CD14-positive monocyte (primary cell): ENCODE data around the gene SLC22A23. TPM values are rescaled to one million over a fixed set of nuclear protein-coding genes. Genes with fewer than 3 reads are reported as not detected.

ENCODE experiments used
- DNase-seq, 3 donors: peaks; one replicate each; pipeline ENCODE4 v3.0.0-alpha.2; 2011 to 2022
- H2AFZ ChIP-seq: 2 replicates; pipeline ENCODE4 v1.6.0; 2012; ENCODE audit warnings: mild to moderate bottlenecking, low read depth, low read length, inconsistent platforms; ENCODE audit not compliant: insufficient read depth, poor library complexity, severe bottlenecking
- H3K27ac ChIP-seq, 2 donors: 1 replicate in 1 of 2; 2 replicates in 1 of 2; pipeline ENCODE4 v1.5.1; 2012 to 2013; ENCODE audit warnings: low read length in 2 of 2, control low read depth in 1 of 2, inconsistent platforms in 1 of 2, low read depth in 1 of 2, mild to moderate bottlenecking in 1 of 2
- H3K27me3 ChIP-seq, 2 donors: one replicate each; pipeline versions ENCODE4 v1.6.0 to v1.6.1; 2011 to 2013; ENCODE audit warnings: low read length in 2 of 2; ENCODE audit not compliant: control insufficient read depth in 2 of 2, insufficient read depth in 2 of 2
- H3K36me3 ChIP-seq, 2 donors: replicated peaks in 1 of 2; 1 replicate in 1 of 2; 2 replicates in 1 of 2; pipeline versions ENCODE4 v1.5.1 to v1.6.1; 2012 to 2013; ENCODE audit warnings: low read length in 2 of 2, control low read depth in 1 of 2, inconsistent platforms in 1 of 2, mild to moderate bottlenecking in 1 of 2; ENCODE audit not compliant: insufficient read depth in 2 of 2, control insufficient read depth in 1 of 2
- H3K4me1 ChIP-seq, 2 donors: 1 replicate in 1 of 2; 2 replicates in 1 of 2; pipeline versions ENCODE4 v1.5.1 to v1.6.1; 2012 to 2013; ENCODE audit warnings: low read length in 2 of 2, control low read depth in 1 of 2, inconsistent platforms in 1 of 2, mild to moderate bottlenecking in 1 of 2, moderate library complexity in 1 of 2; ENCODE audit not compliant: insufficient read depth in 2 of 2, control insufficient read depth in 1 of 2
- H3K4me2 ChIP-seq: replicated peaks from 2 replicates; pipeline ENCODE3; 2012; ENCODE audit warnings: low read length, moderate library complexity, mild to moderate bottlenecking; ENCODE audit not compliant: poor library complexity, severe bottlenecking; ENCODE audit errors: extremely low read depth
- H3K4me3 ChIP-seq, 3 experiments: fragments of 200-600 bp in 1 of 3; sonication (generic) in 1 of 3; replicated peaks in 1 of 3; 1 replicate in 2 of 3; 2 replicates in 1 of 3; pipeline ENCODE4 v1.5.1; 2011 to 2013; ENCODE audit warnings: low read length in 3 of 3, mild to moderate bottlenecking in 3 of 3, control low read depth in 2 of 3, low read depth in 2 of 3, inconsistent platforms in 1 of 3, moderate library complexity in 1 of 3
- H3K79me2 ChIP-seq: 2 replicates; pipeline ENCODE4 v1.6.0; 2012; ENCODE audit warnings: mild to moderate bottlenecking, control low read depth, inconsistent platforms, low read length, moderate library complexity; ENCODE audit not compliant: insufficient read depth
- H3K9ac ChIP-seq: 2 replicates; pipeline ENCODE4 v1.6.0; 2017; ENCODE audit warnings: low read length, mild to moderate bottlenecking; ENCODE audit not compliant: insufficient read depth, poor library complexity, severe bottlenecking
- H3K9me3 ChIP-seq, 2 donors: replicated peaks in 1 of 2; 1 replicate in 1 of 2; 2 replicates in 1 of 2; pipeline versions ENCODE4 v1.5.1 to v1.6.1; 2012 to 2013; ENCODE audit warnings: low read length in 2 of 2, control low read depth in 1 of 2; ENCODE audit not compliant: control insufficient read depth in 1 of 2, insufficient read depth in 1 of 2
- H4K20me1 ChIP-seq: 2 replicates; pipeline ENCODE4 v1.6.0; 2012; ENCODE audit warnings: mild to moderate bottlenecking, low read length, control low read depth, moderate library complexity; ENCODE audit not compliant: insufficient read depth
- H3K27ac Mint-ChIP-seq, 7 donors: one replicate each; pipeline ENCODE4 v1.8.0; 2020; ENCODE audit warnings: mild to moderate bottlenecking in 7 of 7, mixed read lengths in 7 of 7, moderate library complexity in 6 of 7, inconsistent platforms in 2 of 7
- H3K27me3 Mint-ChIP-seq, 3 donors: one replicate each; pipeline ENCODE4 v1.8.0; 2021 to 2022; ENCODE audit warnings: low read depth in 3 of 3, mild to moderate bottlenecking in 3 of 3, mixed read lengths in 3 of 3, moderate library complexity in 3 of 3, inconsistent platforms in 1 of 3
- H3K36me3 Mint-ChIP-seq, 2 donors: one replicate each; pipeline ENCODE4 v1.8.0; 2020; ENCODE audit warnings: mixed read lengths in 2 of 2, inconsistent platforms in 1 of 2, mild to moderate bottlenecking in 1 of 2
- H3K4me1 Mint-ChIP-seq: one replicate; pipeline ENCODE4 v1.8.0; 2020; ENCODE audit warnings: mild to moderate bottlenecking, mixed read lengths
- H3K4me3 Mint-ChIP-seq, 2 donors: one replicate each; pipeline ENCODE4 v1.8.0; 2020; ENCODE audit warnings: mild to moderate bottlenecking in 2 of 2, mixed read lengths in 2 of 2, moderate library complexity in 1 of 2
- H3K9me3 Mint-ChIP-seq, 7 donors: one replicate each; pipeline ENCODE4 v1.8.0; 2020 to 2022; ENCODE audit warnings: mixed read lengths in 7 of 7, mild to moderate bottlenecking in 6 of 7, moderate library complexity in 6 of 7, inconsistent platforms in 2 of 7
- CTCF ChIP-seq: fragments of 200-600 bp; IDR thresholded peaks from one replicate; pipeline ENCODE4 v1.8.0; 2022; ENCODE audit warnings: antibody characterized with exemption, mild to moderate bottlenecking
- WGBS: methylation state at CpG from one replicate; pipeline ENCODE4 v1.1.5; 2013; ENCODE audit warnings: missing lambda C conversion rate; ENCODE audit not compliant: insufficient coverage; 5-methylcytosine and 5-hydroxymethylcytosine counted together
- intact Hi-C, 2 donors: fragments of 100-400 bp; cut with micrococcal nuclease; formaldehyde crosslinking; loops; one replicate each; pipeline versions ENCODE4 v1.15.0 to v1.15.1; 2023
- polyA plus RNA-seq, 3 donors: library from polyadenylated mRNA; depleted of rRNA in 1 of 3; unstranded in 2 of 3; stranded (reverse) in 1 of 3; fragments of 300-500 nt in 2 of 3; fragments of >200 nt in 1 of 3; fragmentation: Illumina TruSeq in 2 of 3; gene quantifications; 1 replicate in 2 of 3; 2 replicates in 1 of 3; pipeline ENCODE4 v1.2.3, GENCODE V29; 2012 to 2021

The SLC22A23 gene
- polyA plus RNA-seq, 3 donors = 0.08 TPM; not detected in 2

- Histone ChIP-seq H3K9me3 (peaks cover 5 to 6% of the 10 kb centered on the region in 2 donors), H3K27ac (no peak overlapping the region), H4K20me1 (no peaks in the 10 kb centered on the region), H3K79me2 (no peaks in the 10 kb centered on the region), H3K27me3 (no peaks in the 10 kb centered on the region), H3K9ac (no peak overlapping the region), H3K4me3 (no peak overlapping the region), H3K4me1 (no peaks in the 10 kb centered on the region), H3K36me3 (no peaks in the 10 kb centered on the region), H3K4me2 (no peak overlapping the region), H2AFZ (no peak overlapping the region)
- no peaks in the 10 kb centered on the region for H3K36me3 Mint-ChIP-seq
- peaks cover 11 to 15% (median 13%) of the 10 kb centered on the region in 3 donors for H3K27me3 Mint-ChIP-seq
- intact Hi-C loops = no loop called here
- H3K27ac Mint-ChIP-seq = no peak overlapping the region
- no peaks in the 10 kb centered on the region for H3K4me1 Mint-ChIP-seq
- H3K4me3 Mint-ChIP-seq = no peak overlapping the region
- peaks cover 7 to 16% (median 11%) of the 10 kb centered on the region in 7 donors for H3K9me3 Mint-ChIP-seq
- TF ChIP-seq CTCF = no peak
- DNase-seq = no peak
Observed at GRCh38 chr6:3480009-3480408, 23.2 kb upstream of the SLC22A23 start.

- TF ChIP-seq CTCF = no peak
- no peak overlapping the region for H2AFZ ChIP-seq
- H3K79me2 ChIP-seq = no peaks in the 10 kb centered on the region
- H3K4me3 ChIP-seq = no peak overlapping the region
- H3K27ac ChIP-seq = no peak overlapping the region
- no peaks in the 10 kb centered on the region for H3K36me3 ChIP-seq
- Mint-ChIP-seq H3K9me3 (no peaks in the 10 kb centered on the region), H3K27me3 (peaks cover 8 to 20% (median 16%) of the 10 kb centered on the region in 3 donors), H3K4me3 (no peak overlapping the region), H3K4me1 (no peaks in the 10 kb centered on the region), H3K27ac (no peak overlapping the region), H3K36me3 (no peaks in the 10 kb centered on the region)
- H3K9ac ChIP-seq = no peak overlapping the region
- H4K20me1 ChIP-seq = no peaks in the 10 kb centered on the region
- no peaks in the 10 kb centered on the region for H3K4me1 ChIP-seq
- H3K4me2 ChIP-seq = no peak overlapping the region
- no peak for DNase-seq
- intact Hi-C loops = no loop called here
- 87% methylated on average over 4 of the region's 5 CpGs for WGBS
- no peaks in the 10 kb centered on the region for H3K9me3 ChIP-seq
- no peaks in the 10 kb centered on the region for H3K27me3 ChIP-seq
Observed at GRCh38 chr6:3473773-3474172, 16.9 kb upstream of the SLC22A23 start.
